Mesendoderm (in vitro differentiated cells): ENCODE results near the gene CFAP57.

Experiments used
- DNase-seq: peaks from one replicate; pipeline ENCODE4 v3.0.0; 2013
- H2AK5ac ChIP-seq: 2 replicates; pipeline ENCODE4 v1.6.1; 2013; ENCODE audit warnings: low read length, inconsistent platforms
- H2BK120ac ChIP-seq: 2 replicates; pipeline ENCODE4 v1.6.1; 2013; ENCODE audit warnings: low read depth, mild to moderate bottlenecking, low read length, moderate library complexity, mixed read lengths
- H2BK15ac ChIP-seq: replicated peaks from 2 replicates; pipeline ENCODE4 v1.6.1; 2013; ENCODE audit warnings: low read depth, mild to moderate bottlenecking, moderate library complexity
- H2BK5ac ChIP-seq: 2 replicates; pipeline ENCODE4 v1.6.1; 2013; ENCODE audit warnings: low read length, inconsistent platforms
- H3K18ac ChIP-seq: 2 replicates; pipeline ENCODE4 v1.6.1; 2013; ENCODE audit warnings: mild to moderate bottlenecking, low read length, mixed read lengths
- H3K23ac ChIP-seq: one replicate; pipeline ENCODE4 v1.6.1; 2013; ENCODE audit warnings: low read length
- H3K27ac ChIP-seq: 2 replicates; pipeline ENCODE4 v1.5.1; 2013; ENCODE audit warnings: low read depth, mild to moderate bottlenecking, inconsistent platforms, low read length, moderate library complexity
- H3K27me3 ChIP-seq: 2 replicates; pipeline ENCODE4 v1.6.1; 2013; ENCODE audit warnings: low read length, control low read depth, mild to moderate bottlenecking, inconsistent platforms; ENCODE audit not compliant: insufficient read depth, poor library complexity
- H3K36me3 ChIP-seq: 2 replicates; pipeline ENCODE4 v1.6.1; 2013; ENCODE audit warnings: low read length, inconsistent platforms; ENCODE audit not compliant: control insufficient read depth, insufficient read depth
- H3K4ac ChIP-seq: one replicate; pipeline ENCODE4 v1.6.1; 2013; ENCODE audit warnings: low read depth, mild to moderate bottlenecking, low read length, moderate library complexity
- H3K4me1 ChIP-seq: 2 replicates; pipeline ENCODE4 v1.6.1; 2013; ENCODE audit warnings: low read depth, low read length, inconsistent platforms; ENCODE audit not compliant: control insufficient read depth
- H3K4me2 ChIP-seq: 2 replicates; pipeline ENCODE4 v1.6.1; 2013; ENCODE audit warnings: low read length
- H3K4me3 ChIP-seq: 2 replicates; pipeline ENCODE4 v1.5.1; 2013; ENCODE audit warnings: mild to moderate bottlenecking, low read length
- H3K56ac ChIP-seq: one replicate; pipeline ENCODE4 v1.6.1; 2013; ENCODE audit warnings: low read length
- H3K79me1 ChIP-seq: 2 replicates; pipeline ENCODE4 v1.6.1; 2013; ENCODE audit warnings: low read length, inconsistent platforms
- H3K79me2 ChIP-seq: 2 replicates; pipeline ENCODE4 v1.6.1; 2013; ENCODE audit warnings: mild to moderate bottlenecking, low read length; ENCODE audit not compliant: control insufficient read depth, insufficient read depth
- H3K9ac ChIP-seq: 2 replicates; pipeline ENCODE4 v1.6.1; 2013; ENCODE audit warnings: low read length, inconsistent platforms
- H4K5ac ChIP-seq: one replicate; pipeline ENCODE4 v1.6.1; 2013; ENCODE audit warnings: low read length
- H4K8ac ChIP-seq: one replicate; pipeline ENCODE4 v1.6.1; 2013; ENCODE audit warnings: low read depth, mild to moderate bottlenecking, control low read depth, low read length, moderate library complexity
- WGBS: extraction: QIAGEN DNeasy Blood & Tissue Kit; methylation state at CpG from one replicate; pipeline ENCODE4 v1.1.7; 2013; ENCODE audit warnings: low lambda C conversion rate, missing lambda C conversion rate; ENCODE audit not compliant: insufficient coverage; ENCODE audit errors: extremely low coverage; 5-methylcytosine and 5-hydroxymethylcytosine counted together

The CFAP57 gene

DNA sequence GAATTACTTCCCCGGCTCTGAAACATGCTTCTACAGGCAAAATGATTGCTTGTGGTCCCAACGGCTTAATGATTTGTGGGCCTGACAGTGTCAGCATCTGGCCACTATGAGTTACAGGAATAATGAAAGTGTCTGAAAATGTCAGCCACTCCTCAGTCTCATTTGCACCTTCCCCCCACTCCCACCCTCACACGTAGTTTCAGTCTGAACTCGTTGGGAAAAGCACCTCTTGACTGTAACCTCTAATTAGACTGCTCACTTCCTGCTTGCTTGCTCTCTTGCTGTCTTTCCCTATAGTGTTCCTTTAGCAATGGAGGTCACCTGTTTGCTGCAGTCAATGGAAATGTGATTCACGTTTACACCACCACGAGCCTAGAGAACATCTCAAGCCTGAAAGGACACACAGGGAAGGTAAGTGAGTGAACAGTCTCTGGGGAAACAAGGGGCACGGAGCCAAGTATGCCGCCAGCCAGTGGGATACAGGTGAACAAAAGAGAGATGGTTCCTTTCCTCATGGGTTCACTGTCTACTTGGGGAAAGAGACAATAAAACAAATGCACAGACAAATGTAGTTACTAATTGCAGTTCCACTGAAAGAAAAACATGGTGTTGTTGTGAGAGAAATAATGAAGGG lies 27.1 kb downstream of the CFAP57 start:
- Histone ChIP-seq H2BK120ac (no peak overlapping the region), H3K27ac (no peak overlapping the region), H3K4me1 (peaks cover 2% of the 10 kb centered on the region), H3K18ac (no peak overlapping the region), H3K56ac (peak overlapping the region; percentile 5), H2AK5ac (no peak overlapping the region), H3K4me2 (no peak overlapping the region), H3K79me2 (no peaks in the 10 kb centered on the region), H3K23ac (no peak overlapping the region), H2BK15ac (no peak overlapping the region), H3K27me3 (no peaks in the 10 kb centered on the region), H3K4me3 (no peak overlapping the region), H3K79me1 (no peaks in the 10 kb centered on the region), H3K36me3 (no peaks in the 10 kb centered on the region), H2BK5ac (no peak overlapping the region), H3K9ac (no peak overlapping the region), H4K5ac (no peak overlapping the region), H3K4ac (no peak overlapping the region), H4K8ac (no peak overlapping the region)
- WGBS, result no CpG with 5 or more reads among the region's 8 CpGs
- no peak for DNase-seq

DNA sequence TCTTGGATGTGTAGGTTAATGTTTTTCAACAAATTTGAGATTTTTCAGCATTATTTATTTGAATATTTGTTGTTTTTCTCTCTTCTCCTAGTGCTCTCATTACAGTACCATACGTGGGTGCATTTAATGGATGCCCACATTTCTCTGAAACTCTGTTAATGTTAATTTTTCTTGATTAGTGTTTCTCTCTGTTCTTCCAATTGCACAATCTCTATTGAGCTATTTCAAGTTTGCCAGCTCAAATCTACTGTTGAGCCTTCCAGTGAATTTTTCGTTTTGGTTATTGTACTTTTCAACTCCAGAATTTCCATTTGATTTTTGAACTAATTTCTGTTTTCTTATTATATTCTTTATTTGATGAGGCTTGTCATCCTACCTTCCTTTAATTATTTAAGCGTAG lies 31.7 kb downstream of the CFAP57 start:
- WGBS, result no CpG with 5 or more reads among the region's 3 CpGs
- Histone ChIP-seq H3K23ac (no peak overlapping the region), H3K79me2 (no peaks in the 10 kb centered on the region), H3K4me3 (no peak overlapping the region), H3K9ac (no peak overlapping the region), H4K5ac (no peak overlapping the region), H3K4me1 (peaks cover 16% of the 10 kb centered on the region), H3K18ac (no peak overlapping the region), H2BK15ac (no peak overlapping the region), H3K27ac (no peak overlapping the region), H3K27me3 (no peaks in the 10 kb centered on the region), H3K4ac (no peak overlapping the region), H2AK5ac (no peak overlapping the region), H3K56ac (no peak overlapping the region), H4K8ac (no peak overlapping the region), H2BK5ac (no peak overlapping the region), H3K4me2 (no peak overlapping the region), H3K36me3 (no peaks in the 10 kb centered on the region), H2BK120ac (no peak overlapping the region), H3K79me1 (no peaks in the 10 kb centered on the region)
- DNase-seq, result no peak

DNA sequence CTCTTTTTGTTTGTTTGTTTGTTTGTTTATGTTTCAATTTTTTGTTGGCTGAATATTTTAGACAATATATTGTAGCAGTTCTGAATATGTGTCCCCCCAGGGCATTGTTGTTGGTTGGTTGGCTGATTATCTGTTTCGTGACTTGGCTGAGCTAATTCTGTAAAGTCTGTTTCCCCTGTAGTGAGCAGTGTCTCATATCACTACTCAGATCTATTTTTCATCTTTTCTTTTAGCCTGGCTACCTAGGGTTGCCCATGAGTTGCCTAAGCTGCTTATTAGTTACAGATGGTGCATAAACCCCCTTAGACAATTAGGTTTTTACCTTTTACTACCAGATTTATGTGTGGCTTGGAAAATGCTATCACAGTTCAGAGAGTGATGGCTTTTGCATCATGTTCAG lies 32.3 kb downstream of the CFAP57 start:
- H3K4me2 ChIP-seq, result no peak overlapping the region
- H3K9ac ChIP-seq, result no peak overlapping the region
- H4K8ac ChIP-seq, result no peak overlapping the region
- H3K27ac ChIP-seq, result no peak overlapping the region
- H4K5ac ChIP-seq, result no peak overlapping the region
- H3K27me3 ChIP-seq, result no peaks in the 10 kb centered on the region
- H3K4me1 ChIP-seq, result peaks cover 14% of the 10 kb centered on the region
- peak overlapping the region; percentile 50 for H2BK5ac ChIP-seq
- H3K56ac ChIP-seq, result peak overlapping the region; percentile 34
- H3K4me3 ChIP-seq, result no peak overlapping the region
- no peak overlapping the region for H3K4ac ChIP-seq
- H3K18ac ChIP-seq, result no peak overlapping the region
- H2AK5ac ChIP-seq, result no peak overlapping the region
- no peak overlapping the region for H3K23ac ChIP-seq
- DNase-seq, result no peak
- H3K79me1 ChIP-seq, result no peaks in the 10 kb centered on the region
- peak overlapping the region; percentile 82 for H2BK120ac ChIP-seq
- H2BK15ac ChIP-seq, result no peak overlapping the region
- no peaks in the 10 kb centered on the region for H3K36me3 ChIP-seq
- no peaks in the 10 kb centered on the region for H3K79me2 ChIP-seq
- no CpG with 5 or more reads among the region's 1 CpG for WGBS

- no CpG with 5 or more reads among the region's 4 CpGs for WGBS
- Histone ChIP-seq H3K27ac (no peak overlapping the region), H3K9ac (no peak overlapping the region), H3K4me1 (peaks cover 14% of the 10 kb centered on the region), H3K79me2 (no peaks in the 10 kb centered on the region), H2BK15ac (no peak overlapping the region), H2AK5ac (no peak overlapping the region), H3K4me2 (no peak overlapping the region), H4K8ac (no peak overlapping the region), H3K18ac (peak overlapping the region; percentile 71), H3K27me3 (no peaks in the 10 kb centered on the region), H3K4me3 (no peak overlapping the region), H3K4ac (peak overlapping the region; percentile 84), H3K79me1 (no peaks in the 10 kb centered on the region), H3K23ac (no peak overlapping the region), H3K36me3 (no peaks in the 10 kb centered on the region), H4K5ac (no peak overlapping the region), H2BK5ac (no peak overlapping the region), H2BK120ac (peak overlapping the region; percentile 35), H3K56ac (peak overlapping the region; percentile 74)
- DNase-seq, result no peak
These were observed 33.5 kb downstream of the CFAP57 start for GRCh38 chr1:43205671-43206070.

DNA sequence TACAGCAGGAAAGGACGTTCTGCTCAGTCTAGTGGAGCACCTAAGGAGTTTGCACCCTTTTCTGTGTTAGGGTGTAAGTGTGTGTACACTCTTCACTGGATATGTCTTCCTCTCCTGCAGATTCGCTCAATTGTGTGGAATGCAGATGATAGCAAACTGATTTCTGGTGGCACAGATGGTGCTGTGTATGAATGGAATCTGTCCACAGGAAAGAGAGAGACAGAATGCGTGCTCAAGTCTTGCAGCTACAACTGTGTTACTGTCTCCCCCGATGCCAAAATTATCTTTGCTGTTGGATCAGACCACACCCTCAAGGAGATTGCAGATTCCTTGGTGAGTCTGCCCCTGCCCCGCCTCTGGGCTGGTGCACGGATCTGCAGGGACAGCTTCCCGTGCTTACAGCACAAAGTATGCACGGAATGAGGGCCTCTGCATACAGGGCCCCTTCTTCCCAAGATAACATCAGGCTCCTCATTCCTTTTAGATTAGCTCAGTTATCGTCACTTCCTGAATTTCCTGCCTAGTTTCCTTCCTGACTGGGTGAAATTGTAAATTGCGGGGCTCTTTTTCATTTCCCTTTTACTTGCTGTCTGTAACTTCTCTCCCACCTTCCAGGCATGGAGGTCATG lies 34.6 kb downstream of the CFAP57 start:
- Histone ChIP-seq H3K9ac (peak overlapping the region; percentile 28), H3K56ac (peak overlapping the region; percentile 86), H4K8ac (no peak overlapping the region), H3K79me2 (no peaks in the 10 kb centered on the region), H3K27me3 (no peaks in the 10 kb centered on the region), H4K5ac (peak overlapping the region; percentile 94), H3K23ac (peak overlapping the region; percentile 29), H2AK5ac (peak overlapping the region; percentile 99), H3K27ac (peak overlapping the region; percentile 90), H3K36me3 (no peaks in the 10 kb centered on the region), H3K4me1 (peaks cover 14% of the 10 kb centered on the region), H2BK120ac (peak overlapping the region; percentile 48), H3K4me2 (peak overlapping the region; percentile 23), H2BK15ac (no peak overlapping the region), H3K4me3 (no peak overlapping the region), H3K4ac (no peak overlapping the region), H3K79me1 (no peaks in the 10 kb centered on the region), H2BK5ac (peak overlapping the region; percentile 98), H3K18ac (peak overlapping the region; percentile 3)
- DNase-seq, result peak; percentile 100
- WGBS, result no CpG with 5 or more reads among the region's 10 CpGs
